ENCODE results near the gene UBE3D.

The UBE3D gene

GRCh38 chr6:82914511-82914910, 151.1 kb downstream of the UBE3D start:
- Histone ChIP-seq H4K20me1 (ENCODE audit: insufficient read depth) (no peaks in the 10 kb centered on the region), H2AFZ (ENCODE audit: low read depth) (no peak overlapping the region), H3K4me1 (ENCODE audit: low read depth, poor library complexity, severe bottlenecking) (no peaks in the 10 kb centered on the region), H3K27me3 (ENCODE audit: insufficient read depth, low read depth) (no peaks in the 10 kb centered on the region), H3K4me3 (IDR thresholded peaks at IDR 0.05; ENCODE audit: insufficient read depth, low read depth, low read length) (no peak overlapping the region), H3K4me2 (no peak overlapping the region), H3K79me2 (ENCODE audit: insufficient read depth, low read depth) (no peaks in the 10 kb centered on the region), H3K36me3 (ENCODE audit: insufficient read depth) (no peaks in the 10 kb centered on the region), H3K9ac (no peak overlapping the region), H3K27ac (no peak overlapping the region)
- TF ChIP-seq CTCF (conservative IDR thresholded peaks at IDR 0.05; ENCODE audit: low read depth, low read length): no peak

- no peak overlapping the region for H3K4me3 ChIP-seq (IDR thresholded peaks at IDR 0.05; ENCODE audit: insufficient read depth, low read depth, low read length)
- H3K4me1 ChIP-seq (ENCODE audit: low read depth, poor library complexity, severe bottlenecking): no peaks in the 10 kb centered on the region
- no peak for TF ChIP-seq CTCF (conservative IDR thresholded peaks at IDR 0.05; ENCODE audit: low read depth, low read length)
- H3K27ac ChIP-seq: no peak overlapping the region
- H3K36me3 ChIP-seq (ENCODE audit: insufficient read depth): no peaks in the 10 kb centered on the region
- no peaks in the 10 kb centered on the region for H3K27me3 ChIP-seq (ENCODE audit: insufficient read depth, low read depth)
- no peak overlapping the region for H3K4me2 ChIP-seq
- H3K79me2 ChIP-seq (ENCODE audit: insufficient read depth, low read depth): no peaks in the 10 kb centered on the region
- no peak overlapping the region for H3K9ac ChIP-seq
- no peaks in the 10 kb centered on the region for H4K20me1 ChIP-seq (ENCODE audit: insufficient read depth)
- H2AFZ ChIP-seq (ENCODE audit: low read depth): no peak overlapping the region
Measured at GRCh38 chr6:82910820-82911219, 154.8 kb downstream of the UBE3D start.

GRCh38 chr6:82910395-82910794, 155.2 kb downstream of the UBE3D start:
- no peak for TF ChIP-seq CTCF (conservative IDR thresholded peaks at IDR 0.05; ENCODE audit: low read depth, low read length)
- Histone ChIP-seq H3K4me3 (IDR thresholded peaks at IDR 0.05; ENCODE audit: insufficient read depth, low read depth, low read length) (no peak overlapping the region), H2AFZ (ENCODE audit: low read depth) (no peak overlapping the region), H3K79me2 (ENCODE audit: insufficient read depth, low read depth) (no peaks in the 10 kb centered on the region), H3K27me3 (ENCODE audit: insufficient read depth, low read depth) (no peaks in the 10 kb centered on the region), H4K20me1 (ENCODE audit: insufficient read depth) (no peaks in the 10 kb centered on the region), H3K4me1 (ENCODE audit: low read depth, poor library complexity, severe bottlenecking) (no peaks in the 10 kb centered on the region), H3K9ac (no peak overlapping the region), H3K4me2 (no peak overlapping the region), H3K27ac (no peak overlapping the region), H3K36me3 (ENCODE audit: insufficient read depth) (no peaks in the 10 kb centered on the region)

GRCh38 chr6:82909551-82909950, 156.1 kb downstream of the UBE3D start:
- H3K36me3 ChIP-seq (ENCODE audit: insufficient read depth): no peaks in the 10 kb centered on the region
- no peaks in the 10 kb centered on the region for H3K79me2 ChIP-seq (ENCODE audit: insufficient read depth, low read depth)
- H3K4me2 ChIP-seq: no peak overlapping the region
- H3K4me3 ChIP-seq (IDR thresholded peaks at IDR 0.05; ENCODE audit: insufficient read depth, low read depth, low read length): no peak overlapping the region
- H3K27me3 ChIP-seq (ENCODE audit: insufficient read depth, low read depth): no peaks in the 10 kb centered on the region
- no peak overlapping the region for H3K27ac ChIP-seq
- no peak overlapping the region for H2AFZ ChIP-seq (ENCODE audit: low read depth)
- H4K20me1 ChIP-seq (ENCODE audit: insufficient read depth): no peaks in the 10 kb centered on the region
- H3K9ac ChIP-seq: no peak overlapping the region
- no peaks in the 10 kb centered on the region for H3K4me1 ChIP-seq (ENCODE audit: low read depth, poor library complexity, severe bottlenecking)
- TF ChIP-seq CTCF (conservative IDR thresholded peaks at IDR 0.05; ENCODE audit: low read depth, low read length): no peak

GRCh38 chr6:82908661-82909060, 157.0 kb downstream of the UBE3D start:
- H3K4me2 ChIP-seq: no peak overlapping the region
- no peaks in the 10 kb centered on the region for H4K20me1 ChIP-seq (ENCODE audit: insufficient read depth)
- no peak overlapping the region for H3K9ac ChIP-seq
- H3K36me3 ChIP-seq (ENCODE audit: insufficient read depth): no peaks in the 10 kb centered on the region
- no peak overlapping the region for H2AFZ ChIP-seq (ENCODE audit: low read depth)
- H3K4me1 ChIP-seq (ENCODE audit: low read depth, poor library complexity, severe bottlenecking): no peaks in the 10 kb centered on the region
- H3K27ac ChIP-seq: no peak overlapping the region
- no peak overlapping the region for H3K4me3 ChIP-seq (IDR thresholded peaks at IDR 0.05; ENCODE audit: insufficient read depth, low read depth, low read length)
- H3K27me3 ChIP-seq (ENCODE audit: insufficient read depth, low read depth): no peaks in the 10 kb centered on the region
- no peaks in the 10 kb centered on the region for H3K79me2 ChIP-seq (ENCODE audit: insufficient read depth, low read depth)
- no peak for TF ChIP-seq CTCF (conservative IDR thresholded peaks at IDR 0.05; ENCODE audit: low read depth, low read length)

Data from KMS-11 (cell line).